ENCODE data around the gene AGO4. TPM values are rescaled to one million over a fixed set of nuclear protein-coding genes. Genes with fewer than 3 reads are reported as not detected.

Gene AGO4
- total RNA-seq, 1 experiment from 2014 or later = 14.8 TPM

DNA sequence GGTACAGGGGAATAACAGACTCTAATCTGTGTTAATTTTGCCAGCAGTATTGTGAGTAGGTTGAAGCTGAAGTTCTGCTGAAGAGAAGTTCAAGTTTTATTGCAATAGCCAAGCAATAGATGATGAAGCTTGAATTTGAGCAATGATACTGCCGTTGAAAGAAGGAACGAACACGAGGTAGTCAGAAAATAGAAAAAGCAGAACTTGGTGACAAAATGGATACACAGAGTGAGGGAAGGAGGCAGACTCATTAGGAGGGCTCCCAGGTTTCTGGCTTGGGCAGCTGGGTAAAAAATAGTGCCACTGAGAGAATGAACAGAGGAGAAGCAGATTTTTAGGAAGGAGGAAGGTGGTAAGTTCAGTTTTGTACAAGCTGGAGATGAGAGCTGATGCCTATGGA, 52.9 kb downstream of the AGO4 start:
- no peaks in the 10 kb centered on the region for H3K4me1 ChIP-seq (ENCODE audit: control insufficient read depth, insufficient read depth, low read length)
- H3K9me3 ChIP-seq (ENCODE audit: control insufficient read depth, insufficient read depth, low read depth, low read length) = no peaks in the 10 kb centered on the region
- BruUV-seq (replicated peaks) = no TSS peak
- H3K27me3 ChIP-seq (ENCODE audit: control insufficient read depth, insufficient read depth, low read length) = no peaks in the 10 kb centered on the region
- no peak for DNase-seq (ENCODE audit: low read depth, low spot score)
- CTCF ChIA-PET = no interaction called here
- no peak overlapping the region for H3K27ac ChIP-seq (ENCODE audit: low read length)
- intact Hi-C loops (cut with micrococcal nuclease; ENCODE audit: unreplicated experiment) = no loop called here
- POLR2A ChIA-PET = no interaction called here
- H3K4me3 ChIP-seq (ENCODE audit: low read depth in 2 of 2, low read length in 2 of 2) = no peak overlapping the region
- in situ Hi-C loops (cut with HindIII; ENCODE audit: low pct_unique_long_range_greater_than_20kb, low sequenced_read_pairs) = no loop called here
- ATAC-seq = no peak
- TF ChIP-seq, protein P1, sequence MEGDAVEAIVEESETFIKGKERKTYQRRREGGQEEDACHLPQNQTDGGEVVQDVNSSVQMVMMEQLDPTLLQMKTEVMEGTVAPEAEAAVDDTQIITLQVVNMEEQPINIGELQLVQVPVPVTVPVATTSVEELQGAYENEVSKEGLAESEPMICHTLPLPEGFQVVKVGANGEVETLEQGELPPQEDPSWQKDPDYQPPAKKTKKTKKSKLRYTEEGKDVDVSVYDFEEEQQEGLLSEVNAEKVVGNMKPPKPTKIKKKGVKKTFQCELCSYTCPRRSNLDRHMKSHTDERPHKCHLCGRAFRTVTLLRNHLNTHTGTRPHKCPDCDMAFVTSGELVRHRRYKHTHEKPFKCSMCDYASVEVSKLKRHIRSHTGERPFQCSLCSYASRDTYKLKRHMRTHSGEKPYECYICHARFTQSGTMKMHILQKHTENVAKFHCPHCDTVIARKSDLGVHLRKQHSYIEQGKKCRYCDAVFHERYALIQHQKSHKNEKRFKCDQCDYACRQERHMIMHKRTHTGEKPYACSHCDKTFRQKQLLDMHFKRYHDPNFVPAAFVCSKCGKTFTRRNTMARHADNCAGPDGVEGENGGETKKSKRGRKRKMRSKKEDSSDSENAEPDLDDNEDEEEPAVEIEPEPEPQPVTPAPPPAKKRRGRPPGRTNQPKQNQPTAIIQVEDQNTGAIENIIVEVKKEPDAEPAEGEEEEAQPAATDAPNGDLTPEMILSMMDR (IDR thresholded peaks at IDR 0.05) = no peak
- no peak for TF ChIP-seq POLR2AphosphoS5 (IDR thresholded peaks at IDR 0.05; ENCODE audit: low read depth, low read length)
- TF ChIP-seq, protein P2, sequence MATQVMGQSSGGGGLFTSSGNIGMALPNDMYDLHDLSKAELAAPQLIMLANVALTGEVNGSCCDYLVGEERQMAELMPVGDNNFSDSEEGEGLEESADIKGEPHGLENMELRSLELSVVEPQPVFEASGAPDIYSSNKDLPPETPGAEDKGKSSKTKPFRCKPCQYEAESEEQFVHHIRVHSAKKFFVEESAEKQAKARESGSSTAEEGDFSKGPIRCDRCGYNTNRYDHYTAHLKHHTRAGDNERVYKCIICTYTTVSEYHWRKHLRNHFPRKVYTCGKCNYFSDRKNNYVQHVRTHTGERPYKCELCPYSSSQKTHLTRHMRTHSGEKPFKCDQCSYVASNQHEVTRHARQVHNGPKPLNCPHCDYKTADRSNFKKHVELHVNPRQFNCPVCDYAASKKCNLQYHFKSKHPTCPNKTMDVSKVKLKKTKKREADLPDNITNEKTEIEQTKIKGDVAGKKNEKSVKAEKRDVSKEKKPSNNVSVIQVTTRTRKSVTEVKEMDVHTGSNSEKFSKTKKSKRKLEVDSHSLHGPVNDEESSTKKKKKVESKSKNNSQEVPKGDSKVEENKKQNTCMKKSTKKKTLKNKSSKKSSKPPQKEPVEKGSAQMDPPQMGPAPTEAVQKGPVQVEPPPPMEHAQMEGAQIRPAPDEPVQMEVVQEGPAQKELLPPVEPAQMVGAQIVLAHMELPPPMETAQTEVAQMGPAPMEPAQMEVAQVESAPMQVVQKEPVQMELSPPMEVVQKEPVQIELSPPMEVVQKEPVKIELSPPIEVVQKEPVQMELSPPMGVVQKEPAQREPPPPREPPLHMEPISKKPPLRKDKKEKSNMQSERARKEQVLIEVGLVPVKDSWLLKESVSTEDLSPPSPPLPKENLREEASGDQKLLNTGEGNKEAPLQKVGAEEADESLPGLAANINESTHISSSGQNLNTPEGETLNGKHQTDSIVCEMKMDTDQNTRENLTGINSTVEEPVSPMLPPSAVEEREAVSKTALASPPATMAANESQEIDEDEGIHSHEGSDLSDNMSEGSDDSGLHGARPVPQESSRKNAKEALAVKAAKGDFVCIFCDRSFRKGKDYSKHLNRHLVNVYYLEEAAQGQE (IDR thresholded peaks at IDR 0.05; ENCODE audit: insufficient read depth in 1 of 2, low read depth in 2 of 2, low read length in 1 of 2) = no peak
- TF ChIP-seq TCF7L2 (IDR thresholded peaks at IDR 0.05; ENCODE audit: low read depth, low read length) = no peak
- no peak for TF ChIP-seq SIN3A (IDR thresholded peaks at IDR 0.05; ENCODE audit: borderline replicate concordance, insufficient read depth, low read depth, low read length)
- H3K36me3 ChIP-seq (ENCODE audit: control insufficient read depth, insufficient read depth, low read length) = no peaks in the 10 kb centered on the region

DNA sequence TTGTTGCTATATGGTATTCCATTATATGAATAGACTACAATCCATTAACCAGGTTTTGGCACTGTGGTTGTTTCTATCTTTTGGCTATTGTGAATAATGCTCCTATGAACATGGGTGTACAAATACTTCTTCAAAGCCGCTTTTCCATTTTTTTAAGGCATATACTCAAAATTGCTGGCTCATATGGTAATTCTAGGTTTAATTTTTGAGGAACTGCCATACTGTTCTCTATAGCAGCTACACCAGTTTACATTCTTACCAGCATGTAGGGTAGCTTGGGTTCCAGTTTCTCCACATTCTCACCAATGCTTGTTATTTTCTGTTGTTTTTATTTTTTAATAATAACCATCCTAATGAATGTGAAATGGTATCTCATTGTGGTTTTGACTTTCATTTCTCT, 55.3 kb downstream of the AGO4 start:
- Histone ChIP-seq H3K4me1 (ENCODE audit: control insufficient read depth, insufficient read depth, low read length) (no peaks in the 10 kb centered on the region), H3K27me3 (ENCODE audit: control insufficient read depth, insufficient read depth, low read length) (no peaks in the 10 kb centered on the region), H3K27ac (ENCODE audit: low read length) (no peak overlapping the region), H3K36me3 (ENCODE audit: control insufficient read depth, insufficient read depth, low read length) (no peaks in the 10 kb centered on the region), H3K4me3 (ENCODE audit: low read depth in 2 of 2, low read length in 2 of 2) (no peak overlapping the region), H3K9me3 (ENCODE audit: control insufficient read depth, insufficient read depth, low read depth, low read length) (no peaks in the 10 kb centered on the region)
- ChIA-PET CTCF (no interaction called here), POLR2A (no interaction called here)
- intact Hi-C loops (cut with micrococcal nuclease; ENCODE audit: unreplicated experiment) = no loop called here
- TF ChIP-seq TCF7L2 (IDR thresholded peaks at IDR 0.05; ENCODE audit: low read depth, low read length) (no peak), POLR2AphosphoS5 (IDR thresholded peaks at IDR 0.05; ENCODE audit: low read depth, low read length) (no peak), SIN3A (IDR thresholded peaks at IDR 0.05; ENCODE audit: borderline replicate concordance, insufficient read depth, low read depth, low read length) (no peak)
- TF ChIP-seq, protein P2 (IDR thresholded peaks at IDR 0.05; ENCODE audit: insufficient read depth in 1 of 2, low read depth in 2 of 2, low read length in 1 of 2) = no peak
- DNase-seq (ENCODE audit: low read depth, low spot score) (no peak), ATAC-seq (no peak)
- in situ Hi-C loops (cut with HindIII; ENCODE audit: low pct_unique_long_range_greater_than_20kb, low sequenced_read_pairs) = no loop called here
- BruUV-seq (replicated peaks) = no TSS peak

Data from Panc1 (cell line).